ENCODE data around the gene RAPGEF3.

- TF ChIP-seq CTCF (IDR thresholded peaks at IDR 0.05; ENCODE audit: borderline replicate concordance, extremely low read depth, low read length, poor library complexity, severe bottlenecking) = no peak
- TF ChIP-seq EZH2 (IDR thresholded peaks at IDR 0.05; ENCODE audit: borderline replicate concordance, low read depth, low read length, severe bottlenecking) = no peak
Measured at GRCh38 chr12:47718531-47718930, 40.1 kb downstream of the RAPGEF3 start.
